ENCODE data around the gene MICAL3.
"Not testable (repeated sequence)": the region's sequence is repeated elsewhere in the genome, so short reads cannot be mapped to it uniquely, and the experiment has no call there.

The MICAL3 gene

GRCh38 chr22:17950651-17951214, 73.6 kb downstream of the MICAL3 start:
- no peak for DNase-seq

- no peak for DNase-seq
Measured at GRCh38 chr22:17949642-17950473, 74.5 kb downstream of the MICAL3 start.

DNA sequence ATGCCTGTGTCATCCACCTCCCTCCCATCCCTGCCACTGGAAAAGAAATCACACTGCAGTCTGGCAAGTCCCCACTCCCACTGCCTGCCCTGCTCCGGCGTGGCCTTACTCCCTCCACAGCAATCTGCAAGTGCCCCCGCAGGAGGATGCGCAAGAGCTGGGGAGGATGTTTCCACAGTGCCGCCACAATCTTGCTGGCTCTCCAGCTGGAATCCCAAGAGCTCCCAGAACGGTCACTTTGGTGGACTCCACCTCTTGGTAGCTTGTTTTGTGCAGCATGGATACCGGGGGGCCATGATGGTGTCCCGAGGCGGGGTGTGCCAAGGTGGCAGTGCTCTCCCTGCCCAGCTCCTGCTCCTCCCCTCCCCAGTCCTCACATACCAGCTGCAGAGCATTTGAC, 76.3 kb downstream of the MICAL3 start:
- no peak for DNase-seq

DNA sequence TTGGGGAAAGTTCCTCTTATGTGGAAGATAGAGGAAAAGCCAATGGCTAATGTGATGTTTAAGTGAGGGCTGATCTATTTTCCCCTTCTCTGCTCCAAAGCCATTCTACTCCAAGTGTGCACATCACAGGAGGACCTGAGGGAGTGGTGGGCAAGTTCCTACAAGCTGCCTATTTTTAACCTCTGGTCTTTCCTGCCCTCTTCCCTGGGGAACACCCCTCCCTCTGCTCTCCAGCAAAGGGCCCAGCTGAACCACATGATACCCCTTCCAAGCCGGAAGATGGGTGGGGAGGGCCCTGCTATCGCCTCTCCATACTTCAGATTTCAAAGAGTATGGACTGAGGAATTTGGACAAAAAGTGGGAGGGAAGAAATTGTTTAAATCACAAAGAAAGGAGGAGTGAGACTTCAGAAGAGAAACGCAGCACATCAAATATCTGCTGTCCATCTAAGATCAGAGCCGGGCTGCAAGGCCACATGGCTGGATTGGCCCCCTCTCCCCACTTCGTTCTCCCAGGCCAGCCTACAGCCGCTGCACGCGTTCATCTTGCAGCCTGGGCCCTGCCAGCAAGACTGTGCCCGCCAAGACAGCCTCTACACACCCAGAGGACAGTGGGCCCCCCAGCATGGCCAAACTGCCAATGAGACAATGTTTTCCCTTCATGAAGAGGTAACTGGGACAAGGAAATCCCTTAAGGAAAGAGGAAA, 77.5 kb downstream of the MICAL3 start:
- no peak for DNase-seq

- DNase-seq: no peak
Measured at GRCh38 chr22:17945888-17946648, 78.3 kb downstream of the MICAL3 start.

- no peak for DNase-seq
Measured at GRCh38 chr22:17945156-17945887, 79.0 kb downstream of the MICAL3 start.

GRCh38 chr22:17944256-17944655, 80.1 kb downstream of the MICAL3 start:
- DNase-seq: no peak

- DNase-seq: no peak
Measured at GRCh38 chr22:17943533-17944249, 80.7 kb downstream of the MICAL3 start.

GRCh38 chr22:17942721-17943120, 81.6 kb downstream of the MICAL3 start:
- no peak for DNase-seq

DNA sequence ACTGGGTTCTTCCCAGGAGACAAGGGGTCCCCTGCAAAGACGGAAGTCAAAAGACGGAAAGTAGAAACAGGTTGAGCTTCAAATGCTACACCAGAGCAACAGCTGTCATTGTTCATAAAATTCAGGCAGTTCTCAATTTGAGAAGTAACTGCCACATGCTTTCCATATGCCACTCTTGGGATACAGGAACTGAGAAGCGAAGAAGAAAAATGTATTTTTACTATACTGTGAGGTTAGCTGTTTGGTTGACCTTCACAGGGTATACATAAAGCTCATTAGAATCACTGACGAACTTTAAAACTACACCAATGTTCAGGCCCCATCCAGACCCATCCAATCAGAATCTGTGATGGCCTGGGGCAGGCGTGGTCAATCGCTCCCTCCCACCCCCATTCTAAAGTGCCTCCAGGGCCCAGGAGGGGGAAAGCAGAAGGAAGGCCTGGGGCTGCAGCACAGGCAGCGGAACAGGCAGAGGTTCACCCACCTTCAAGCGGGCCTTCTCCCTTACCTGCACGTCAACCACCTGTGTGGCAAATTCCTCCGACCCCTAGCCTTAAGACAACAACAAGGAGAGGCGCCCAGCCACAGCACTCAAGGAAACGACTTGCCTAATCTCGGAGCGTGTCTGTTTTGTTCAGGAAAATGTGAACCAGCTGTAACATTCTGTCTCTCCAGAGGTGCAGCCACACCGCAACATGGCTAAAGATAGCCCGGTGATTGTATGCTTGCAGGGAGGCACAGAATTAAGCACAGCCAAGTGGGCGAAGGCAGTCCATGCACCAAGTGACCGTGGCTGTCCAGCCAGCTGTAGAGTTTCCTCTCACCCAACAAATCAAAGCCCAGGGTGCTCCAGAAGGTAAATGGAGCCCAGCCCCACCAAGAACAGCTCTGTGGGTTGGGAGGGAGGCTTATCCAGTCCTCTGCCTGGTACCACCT, 82.6 kb downstream of the MICAL3 start:
- DNase-seq: no peak

- no peak for DNase-seq
Measured at GRCh38 chr22:17939579-17939978, 84.8 kb downstream of the MICAL3 start.

DNA sequence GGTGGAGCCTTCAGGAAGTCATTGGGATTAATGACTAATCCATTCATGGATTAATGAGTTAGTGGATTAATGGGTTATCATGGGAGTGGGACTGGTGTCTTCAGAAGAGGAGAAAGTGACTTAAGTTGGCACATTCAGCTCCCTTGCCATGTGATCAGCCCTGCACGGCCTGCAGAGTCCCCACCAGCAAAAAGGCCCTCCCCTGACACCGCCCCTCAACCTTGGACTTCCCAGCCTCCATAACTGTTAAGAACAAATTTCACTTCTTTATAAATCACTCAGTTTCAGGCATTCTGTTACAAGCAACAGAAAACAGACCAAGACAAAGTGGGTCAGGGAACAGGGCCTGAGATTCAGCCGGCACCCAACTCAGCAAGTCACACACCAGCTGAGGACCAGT, 85.3 kb downstream of the MICAL3 start:
- DNase-seq: no peak

DNA sequence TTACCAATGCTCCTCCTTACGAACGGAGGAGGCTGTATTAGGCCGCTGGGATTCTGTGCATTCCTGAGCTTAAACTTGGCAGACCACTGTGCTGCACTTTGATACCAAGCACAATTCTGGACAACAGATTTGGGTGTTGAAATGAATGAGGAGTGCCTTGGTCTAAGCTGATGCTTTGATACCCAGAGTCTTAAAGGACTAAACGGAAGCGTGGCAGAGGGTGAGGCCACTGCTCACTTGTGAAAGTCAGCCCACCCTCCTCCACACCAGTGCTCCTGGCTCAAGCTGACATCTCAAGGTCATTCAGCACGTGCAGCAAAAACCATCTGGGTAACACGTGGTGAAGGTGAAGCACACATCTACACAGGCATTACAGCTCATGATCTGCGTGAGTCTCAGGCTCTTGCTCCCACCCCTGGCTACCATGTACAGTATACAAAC, 85.9 kb downstream of the MICAL3 start:
- DNase-seq: no peak

DNA sequence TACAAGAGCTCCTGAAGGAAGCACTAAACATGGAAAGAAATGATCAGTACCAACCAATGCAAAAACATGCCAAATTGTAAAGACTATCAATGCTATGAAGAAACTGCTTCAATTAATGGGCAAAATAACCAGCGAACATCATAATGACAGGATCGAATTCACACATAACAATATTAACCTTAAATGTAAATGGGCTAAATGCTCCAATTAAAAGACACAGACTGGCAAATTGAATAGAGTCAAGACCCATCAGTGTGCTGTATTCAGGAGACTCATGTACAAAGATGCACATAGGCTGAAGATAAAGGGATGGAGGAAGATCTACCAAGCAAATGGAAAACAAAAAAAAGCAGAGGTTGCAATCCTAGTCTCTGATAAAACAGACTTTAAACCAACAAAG, 91.9 kb downstream of the MICAL3 start:
- DNase-seq: not testable (repeated sequence)

GRCh38 chr22:17931400-17931825, 92.9 kb downstream of the MICAL3 start:
- DNase-seq: no peak

DNA sequence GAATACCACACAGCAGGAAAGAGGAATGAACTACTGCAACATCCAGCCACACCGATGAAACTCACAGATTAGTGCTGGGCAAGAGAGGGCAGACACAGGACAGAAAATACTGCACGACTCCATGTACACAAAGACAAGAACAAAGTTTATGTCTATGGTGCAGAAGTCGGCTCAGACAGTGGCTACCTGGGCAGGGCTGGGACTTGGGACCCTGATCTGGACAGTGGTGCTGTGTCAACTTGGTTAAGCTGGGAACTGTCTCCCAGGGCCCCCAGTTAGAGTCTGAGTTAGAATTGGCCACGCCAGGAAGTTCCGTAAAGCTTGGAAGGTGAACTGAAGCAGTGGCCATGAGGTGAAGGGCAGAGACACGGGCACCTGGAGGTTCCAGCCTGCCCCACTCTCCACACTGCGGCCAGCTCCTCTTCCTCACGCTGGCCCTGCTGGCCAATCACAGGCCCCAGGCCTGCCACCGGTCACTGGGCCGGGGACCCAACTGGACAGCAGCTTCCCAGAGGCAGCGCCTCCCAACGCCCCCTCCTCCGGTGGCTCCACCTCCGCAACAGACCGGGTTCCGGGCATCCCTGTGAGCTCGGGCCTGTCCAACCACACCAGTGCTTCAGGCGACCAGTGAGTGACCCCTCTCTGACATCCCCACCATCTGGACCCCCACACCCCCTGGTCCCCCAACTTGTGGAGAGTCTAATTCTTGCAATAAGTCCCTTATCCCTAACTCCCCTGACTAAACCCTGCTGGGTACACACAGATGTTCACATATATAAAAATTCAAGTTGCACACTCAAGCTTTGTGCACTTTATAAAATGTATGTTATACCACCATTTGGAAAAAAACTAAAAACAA, 93.7 kb downstream of the MICAL3 start:
- DNase-seq: no peak

DNA sequence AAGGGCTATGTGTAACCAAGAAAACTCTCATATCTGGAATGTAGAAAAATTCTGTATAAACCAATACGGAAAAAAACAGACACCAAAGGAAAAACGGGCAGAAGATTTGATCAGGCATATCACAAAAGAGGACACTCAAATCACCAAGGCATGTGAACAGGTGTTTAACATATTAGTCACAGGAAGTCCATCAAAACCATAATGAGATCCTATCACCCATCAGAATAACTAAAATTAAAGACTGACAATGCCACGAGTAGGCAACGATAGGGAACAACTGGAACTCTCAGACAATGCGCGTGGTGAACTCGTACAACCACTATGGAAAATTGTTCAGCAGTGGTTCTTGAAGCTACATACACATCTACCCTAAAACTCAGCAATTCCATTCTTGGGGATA, 94.5 kb downstream of the MICAL3 start:
- no peak for DNase-seq

DNA sequence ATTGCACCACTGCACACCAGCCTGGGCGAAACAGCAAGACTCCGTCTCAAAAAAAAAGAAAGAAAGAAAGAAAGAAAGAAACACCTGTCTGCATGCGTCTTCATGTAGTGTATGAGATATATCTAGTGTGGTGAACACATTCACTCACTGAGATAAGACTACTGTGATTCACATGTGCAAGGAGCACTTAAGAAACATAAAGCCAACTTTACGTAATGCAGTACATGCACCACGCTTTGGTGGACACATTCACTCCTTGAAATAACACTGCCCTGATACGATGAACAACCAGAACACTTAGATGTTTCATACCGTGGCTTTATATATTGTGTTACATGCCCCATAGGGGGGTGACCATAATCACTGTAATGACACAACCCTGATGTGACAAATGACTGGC, 96.0 kb downstream of the MICAL3 start:
- no peak for DNase-seq

DNA sequence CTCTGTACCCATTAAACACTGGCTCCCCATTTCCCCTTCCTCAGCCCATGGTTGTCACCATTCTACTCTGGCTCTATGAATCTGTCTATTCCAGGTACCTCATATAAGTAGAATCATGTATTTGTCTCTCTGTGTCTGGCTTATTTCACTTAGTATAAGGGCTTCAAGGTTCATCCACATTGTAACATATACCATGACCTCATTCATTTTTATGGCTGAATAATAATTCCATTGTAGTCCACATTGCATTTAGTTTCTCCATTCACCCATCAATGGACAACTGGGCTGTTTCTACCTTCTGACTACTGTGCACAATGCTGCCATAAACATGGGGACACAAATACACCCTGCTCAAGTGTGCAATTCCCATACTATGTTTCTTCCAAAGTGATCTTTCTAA, 97.3 kb downstream of the MICAL3 start:
- DNase-seq: no peak

- no peak for DNase-seq
Measured at GRCh38 chr22:17926516-17926915, 97.8 kb downstream of the MICAL3 start.

Measured in activated CD8-positive, alpha-beta memory T cell treated with anti-CD3 and anti-CD28 coated beads for 24 hours (primary cell).